ENCODE measurements around the gene IL17RA.
"Not testable (repeated sequence)": the region's sequence is repeated elsewhere in the genome, so short reads cannot be mapped to it uniquely, and the experiment has no call there.

The IL17RA gene

DNA sequence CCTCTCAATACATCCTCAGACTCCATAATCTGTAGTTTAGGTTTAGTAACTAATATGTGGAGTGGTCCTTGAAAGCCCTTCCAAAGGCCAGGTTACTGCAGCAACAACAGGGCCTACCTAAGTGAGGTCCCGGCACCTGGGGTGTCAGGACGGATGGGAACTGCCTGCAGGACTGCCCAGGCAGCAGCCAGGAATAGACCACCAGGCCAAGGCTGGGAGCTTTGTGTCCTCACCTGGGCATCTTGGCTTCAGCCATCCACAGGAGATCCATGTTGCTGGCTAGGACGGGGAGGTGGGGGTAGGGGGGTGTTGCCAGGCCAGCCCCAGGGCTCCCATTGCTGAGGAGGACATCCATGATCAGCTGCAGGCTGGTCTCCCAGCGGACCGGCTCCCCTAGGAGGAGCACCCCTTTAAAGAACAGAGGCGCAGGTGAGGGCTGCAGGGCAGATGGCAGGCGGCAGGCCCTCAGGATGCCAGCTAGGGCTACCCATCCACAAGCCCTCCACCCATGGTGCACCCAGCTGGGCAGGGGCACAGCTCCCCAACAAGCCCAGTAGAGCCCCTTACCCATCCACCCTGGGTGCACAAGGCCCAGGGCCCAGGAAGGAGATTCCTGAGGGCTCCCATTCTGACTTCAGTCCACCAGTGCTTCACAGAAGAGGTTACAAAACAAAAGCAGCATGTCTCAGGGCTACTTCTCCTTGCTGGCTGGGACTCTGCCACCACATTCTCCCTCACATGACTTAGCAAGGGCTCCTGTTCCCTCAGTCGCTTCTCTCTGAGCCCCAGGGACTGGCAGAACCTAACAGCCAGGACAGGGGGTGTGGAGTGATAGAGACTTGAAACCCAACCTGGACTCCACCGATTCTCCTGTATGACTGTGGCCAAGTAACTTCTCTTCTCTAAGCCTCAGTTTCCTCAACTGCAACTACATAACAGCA lies 56.3 kb downstream of the IL17RA start:
- no peak overlapping the region for H3K9ac ChIP-seq (ENCODE audit: low read length in 2 of 2)
- peaks cover 27 to 48% of the 10 kb centered on the region in 2 donors for H3K36me3 ChIP-seq (ENCODE audit: control insufficient read depth in 2 of 2, insufficient read depth in 2 of 2, low read length in 2 of 2)
- H3K4me1 ChIP-seq (ENCODE audit: control insufficient read depth, insufficient read depth, low read length), result no peaks in the 10 kb centered on the region
- no peaks in the 10 kb centered on the region for H3K9me3 ChIP-seq (ENCODE audit: control insufficient read depth in 2 of 2, low read length in 2 of 2)
- H3K27me3 ChIP-seq (ENCODE audit: control insufficient read depth in 1 of 2, insufficient read depth in 2 of 2, low read length in 2 of 2), result no peaks in the 10 kb centered on the region
- no peak overlapping the region for H3K27ac ChIP-seq (ENCODE audit: low read length)
- no peak overlapping the region for H3K4me3 ChIP-seq (ENCODE audit: low read length in 2 of 2)

DNA sequence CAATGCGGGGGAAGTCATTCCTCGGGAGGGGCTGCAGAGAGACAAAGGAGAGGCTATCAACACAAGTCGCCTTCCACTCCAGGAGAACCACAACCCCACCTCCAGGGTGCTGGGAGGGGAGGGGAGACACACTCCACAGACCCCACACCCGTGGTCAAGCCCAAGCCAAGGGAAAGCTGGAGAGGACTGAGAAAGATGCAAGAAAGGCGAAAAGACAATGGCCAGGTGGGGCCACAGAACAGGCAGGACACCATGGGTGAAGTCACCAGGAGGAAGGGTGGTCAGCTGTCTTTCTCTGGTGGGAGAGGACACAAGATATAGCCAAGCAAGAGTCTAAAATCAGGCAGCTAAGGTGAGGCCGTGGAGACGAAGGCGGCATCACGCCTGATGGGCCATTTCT lies 58.3 kb downstream of the IL17RA start:
- Histone ChIP-seq H3K27me3 (ENCODE audit: control insufficient read depth in 1 of 2, insufficient read depth in 2 of 2, low read length in 2 of 2) (no peaks in the 10 kb centered on the region), H3K9me3 (ENCODE audit: control insufficient read depth in 2 of 2, low read length in 2 of 2) (no peaks in the 10 kb centered on the region), H3K4me1 (ENCODE audit: control insufficient read depth, insufficient read depth, low read length) (no peaks in the 10 kb centered on the region), H3K4me3 (ENCODE audit: low read length in 2 of 2) (no peak overlapping the region), H3K9ac (ENCODE audit: low read length in 2 of 2) (no peak overlapping the region), H3K27ac (ENCODE audit: low read length) (no peak overlapping the region), H3K36me3 (ENCODE audit: control insufficient read depth in 2 of 2, insufficient read depth in 2 of 2, low read length in 2 of 2) (peaks cover 29 to 47% of the 10 kb centered on the region in 2 donors)

DNA sequence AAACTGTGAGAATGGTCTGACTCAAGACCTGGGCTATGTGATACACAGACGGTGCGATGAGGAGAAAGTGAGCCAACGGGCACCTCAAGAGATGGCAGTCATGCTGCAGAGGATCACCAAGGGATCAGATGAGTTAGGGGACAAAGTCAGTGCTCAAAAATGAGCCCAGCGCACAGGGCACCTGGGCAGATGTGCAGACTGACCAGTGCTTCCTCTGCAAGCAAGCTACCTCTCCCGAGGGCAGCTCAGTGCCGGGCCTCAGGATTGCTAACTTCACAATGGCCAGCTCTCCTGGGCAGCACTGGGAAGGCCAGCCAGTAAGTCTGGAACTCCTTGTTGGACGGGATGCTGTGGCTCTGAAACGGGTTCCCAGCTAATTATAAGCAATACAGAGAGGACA lies 59.0 kb downstream of the IL17RA start:
- H3K27me3 ChIP-seq (ENCODE audit: control insufficient read depth in 1 of 2, insufficient read depth in 2 of 2, low read length in 2 of 2), result no peaks in the 10 kb centered on the region
- H3K4me3 ChIP-seq (ENCODE audit: low read length in 2 of 2), result no peak overlapping the region
- H3K27ac ChIP-seq (ENCODE audit: low read length), result no peak overlapping the region
- H3K4me1 ChIP-seq (ENCODE audit: control insufficient read depth, insufficient read depth, low read length), result no peaks in the 10 kb centered on the region
- peaks cover 29 to 45% of the 10 kb centered on the region in 2 donors for H3K36me3 ChIP-seq (ENCODE audit: control insufficient read depth in 2 of 2, insufficient read depth in 2 of 2, low read length in 2 of 2)
- no peaks in the 10 kb centered on the region for H3K9me3 ChIP-seq (ENCODE audit: control insufficient read depth in 2 of 2, low read length in 2 of 2)
- no peak overlapping the region for H3K9ac ChIP-seq (ENCODE audit: low read length in 2 of 2)

DNA sequence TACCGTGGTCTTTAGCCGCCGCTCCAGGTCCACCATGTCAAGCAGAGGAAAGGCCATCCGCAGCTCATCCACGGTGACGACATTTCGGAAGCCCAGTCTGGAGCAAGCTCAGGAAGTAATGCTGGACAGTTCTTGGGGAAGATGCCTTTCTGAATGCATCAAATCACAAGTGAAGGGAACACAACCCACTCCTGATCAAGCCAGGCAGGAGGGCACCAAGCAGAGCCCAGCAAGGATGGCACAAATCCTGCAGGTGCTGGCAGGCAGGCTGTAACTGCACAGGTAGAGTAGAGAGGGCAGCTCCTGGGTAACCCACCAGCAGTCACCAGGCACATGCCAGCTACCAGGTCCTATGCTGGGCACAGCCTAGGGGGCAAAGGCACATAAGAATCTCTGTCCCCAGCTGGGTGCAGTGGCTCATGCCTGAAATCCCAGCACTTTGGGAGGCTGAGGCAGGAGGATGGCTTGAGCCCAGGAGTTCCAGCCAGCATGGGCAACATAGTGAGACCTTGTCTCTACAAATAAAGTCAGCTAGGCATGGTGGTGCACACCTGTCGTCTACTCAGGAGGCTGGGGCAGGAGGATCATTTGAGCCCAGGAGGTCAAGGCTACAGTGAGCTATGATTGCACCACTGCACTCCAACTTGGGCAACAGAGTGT lies 60.4 kb downstream of the IL17RA start:
- H3K27me3 ChIP-seq (ENCODE audit: control insufficient read depth in 1 of 2, insufficient read depth in 2 of 2, low read length in 2 of 2), result no peaks in the 10 kb centered on the region
- no peak overlapping the region for H3K27ac ChIP-seq (ENCODE audit: low read length)
- no peak overlapping the region for H3K4me3 ChIP-seq (ENCODE audit: low read length in 2 of 2)
- no peak overlapping the region for H3K9ac ChIP-seq (ENCODE audit: low read length in 2 of 2)
- H3K9me3 ChIP-seq (ENCODE audit: control insufficient read depth in 2 of 2, low read length in 2 of 2), result no peaks in the 10 kb centered on the region
- H3K4me1 ChIP-seq (ENCODE audit: control insufficient read depth, insufficient read depth, low read length), result no peaks in the 10 kb centered on the region
- peaks cover 35 to 48% of the 10 kb centered on the region in 2 donors for H3K36me3 ChIP-seq (ENCODE audit: control insufficient read depth in 2 of 2, insufficient read depth in 2 of 2, low read length in 2 of 2)

DNA sequence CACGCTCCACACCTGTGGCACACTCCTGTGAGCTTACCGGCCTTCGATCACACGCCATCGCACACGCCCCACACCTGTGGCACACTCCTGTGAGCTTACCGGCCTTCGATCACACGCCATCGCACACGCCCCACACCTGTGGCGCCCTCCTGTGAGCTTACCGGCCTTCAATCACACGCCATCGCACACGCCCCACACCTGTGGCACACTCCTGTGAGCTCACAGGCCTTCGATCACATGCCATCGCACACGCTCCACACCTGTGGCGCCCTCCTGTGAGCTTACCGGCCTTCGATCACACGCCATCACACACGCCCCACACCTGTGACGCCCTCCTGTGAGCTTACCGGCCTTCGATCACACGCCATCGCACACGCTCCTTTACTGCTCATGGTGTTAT lies 62.7 kb downstream of the IL17RA start:
- H3K4me3 ChIP-seq (ENCODE audit: low read length in 2 of 2); H3K4me1 ChIP-seq (ENCODE audit: control insufficient read depth, insufficient read depth, low read length); H3K27ac ChIP-seq (ENCODE audit: low read length); H3K9me3 ChIP-seq (ENCODE audit: control insufficient read depth in 2 of 2, low read length in 2 of 2); H3K9ac ChIP-seq (ENCODE audit: low read length in 2 of 2); H3K27me3 ChIP-seq (ENCODE audit: control insufficient read depth in 1 of 2, insufficient read depth in 2 of 2, low read length in 2 of 2): not testable (repeated sequence)
- peaks cover 20 to 37% of the 10 kb centered on the region in 2 donors for H3K36me3 ChIP-seq (ENCODE audit: control insufficient read depth in 2 of 2, insufficient read depth in 2 of 2, low read length in 2 of 2)

DNA sequence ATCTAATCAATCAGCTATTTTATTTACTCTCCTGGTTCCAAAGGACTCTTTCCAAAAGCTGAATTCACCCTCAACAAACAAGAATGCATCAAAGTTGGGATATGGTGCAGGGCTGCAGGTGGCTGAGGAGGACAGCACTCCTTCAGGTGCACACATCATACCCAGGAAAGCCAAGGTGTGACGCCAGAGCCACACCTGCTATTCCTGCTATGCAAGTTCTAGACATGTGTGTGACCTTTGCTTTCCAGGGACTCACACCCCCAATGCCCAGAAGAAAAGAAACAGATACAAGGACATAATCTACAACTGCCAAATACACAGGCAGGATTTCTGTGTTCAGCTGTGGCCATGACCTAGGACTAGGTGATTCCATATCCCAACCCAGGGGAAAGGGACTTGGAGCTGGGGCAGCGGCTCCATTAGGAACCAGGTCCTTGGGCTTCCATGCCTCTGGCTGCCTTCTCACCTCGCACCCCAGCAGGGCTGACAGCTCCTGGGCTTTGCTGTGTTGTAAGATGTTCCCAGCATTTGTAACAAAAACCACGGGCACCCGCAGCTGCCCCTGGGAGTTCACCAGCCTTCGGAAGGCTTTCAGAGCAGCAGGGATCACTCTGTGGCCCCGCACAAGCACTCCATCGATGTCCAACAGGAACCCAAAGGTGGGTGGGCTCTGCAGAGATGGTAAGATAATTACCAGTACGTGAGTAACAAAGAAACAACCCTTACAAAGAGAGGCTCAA lies 64.4 kb downstream of the IL17RA start:
- H3K27ac ChIP-seq (ENCODE audit: low read length), result no peak overlapping the region
- H3K4me3 ChIP-seq (ENCODE audit: low read length in 2 of 2), result no peak overlapping the region
- peaks cover 3% of the 10 kb centered on the region for H3K4me1 ChIP-seq (ENCODE audit: control insufficient read depth, insufficient read depth, low read length)
- no peak overlapping the region for H3K9ac ChIP-seq (ENCODE audit: low read length in 2 of 2)
- H3K9me3 ChIP-seq (ENCODE audit: control insufficient read depth in 2 of 2, low read length in 2 of 2), result no peaks in the 10 kb centered on the region
- H3K36me3 ChIP-seq (ENCODE audit: control insufficient read depth in 2 of 2, insufficient read depth in 2 of 2, low read length in 2 of 2), result peaks cover 16 to 20% of the 10 kb centered on the region in 2 donors
- H3K27me3 ChIP-seq (ENCODE audit: control insufficient read depth in 1 of 2, insufficient read depth in 2 of 2, low read length in 2 of 2), result no peaks in the 10 kb centered on the region

DNA sequence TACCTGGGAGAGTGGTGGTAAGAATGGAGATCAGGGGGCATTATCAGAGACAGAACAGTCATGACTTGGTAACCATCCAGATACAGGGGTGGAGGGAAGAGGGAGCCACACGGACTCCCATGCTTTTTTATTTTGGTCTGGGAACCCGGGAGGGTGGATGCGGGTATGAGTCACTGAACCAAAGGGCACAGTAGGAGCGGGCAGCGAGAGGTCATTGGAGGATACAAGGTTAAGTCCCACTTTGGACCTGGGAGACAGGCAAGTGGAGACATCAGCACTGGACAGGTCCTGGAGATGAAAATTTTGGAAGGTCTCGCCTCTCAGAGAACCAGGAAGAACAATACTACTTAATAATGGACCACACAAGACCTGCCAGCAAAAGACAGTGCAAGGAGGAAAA lies 67.5 kb downstream of the IL17RA start:
- H3K4me1 ChIP-seq (ENCODE audit: control insufficient read depth, insufficient read depth, low read length), result peaks cover 3% of the 10 kb centered on the region
- H3K27me3 ChIP-seq (ENCODE audit: control insufficient read depth in 1 of 2, insufficient read depth in 2 of 2, low read length in 2 of 2), result no peaks in the 10 kb centered on the region
- no peak overlapping the region for H3K9ac ChIP-seq (ENCODE audit: low read length in 2 of 2)
- H3K36me3 ChIP-seq (ENCODE audit: control insufficient read depth in 2 of 2, insufficient read depth in 2 of 2, low read length in 2 of 2), result peaks cover 15% of the 10 kb centered on the region in 2 donors
- no peaks in the 10 kb centered on the region for H3K9me3 ChIP-seq (ENCODE audit: control insufficient read depth in 2 of 2, low read length in 2 of 2)
- H3K4me3 ChIP-seq (ENCODE audit: low read length in 2 of 2), result no peak overlapping the region
- no peak overlapping the region for H3K27ac ChIP-seq (ENCODE audit: low read length)

DNA sequence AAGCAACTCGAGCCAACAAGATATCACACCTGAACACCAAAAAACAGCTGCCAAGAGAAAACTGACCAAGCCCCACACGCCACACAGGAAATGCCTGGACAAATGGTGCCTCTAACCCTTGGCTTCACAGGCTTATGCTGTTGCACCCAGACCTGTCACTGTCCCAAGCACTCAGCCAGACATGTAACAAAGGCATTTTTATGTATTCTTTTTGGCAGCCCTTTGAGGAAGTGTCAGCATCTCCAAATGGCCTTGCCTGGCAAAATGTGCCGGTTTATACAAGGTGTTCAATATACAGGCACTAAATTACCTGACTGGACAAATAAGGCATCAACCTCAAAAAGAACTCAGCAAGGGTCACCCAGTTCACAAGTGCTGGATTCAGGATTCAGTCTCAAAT lies 68.2 kb downstream of the IL17RA start:
- no peak overlapping the region for H3K9ac ChIP-seq (ENCODE audit: low read length in 2 of 2)
- peaks cover 7% of the 10 kb centered on the region for H3K4me1 ChIP-seq (ENCODE audit: control insufficient read depth, insufficient read depth, low read length)
- no peak overlapping the region for H3K27ac ChIP-seq (ENCODE audit: low read length)
- H3K9me3 ChIP-seq (ENCODE audit: control insufficient read depth in 2 of 2, low read length in 2 of 2), result no peaks in the 10 kb centered on the region
- no peaks in the 10 kb centered on the region for H3K27me3 ChIP-seq (ENCODE audit: control insufficient read depth in 1 of 2, insufficient read depth in 2 of 2, low read length in 2 of 2)
- no peak overlapping the region for H3K4me3 ChIP-seq (ENCODE audit: low read length in 2 of 2)
- peaks cover 10 to 14% of the 10 kb centered on the region in 2 donors for H3K36me3 ChIP-seq (ENCODE audit: control insufficient read depth in 2 of 2, insufficient read depth in 2 of 2, low read length in 2 of 2)

DNA sequence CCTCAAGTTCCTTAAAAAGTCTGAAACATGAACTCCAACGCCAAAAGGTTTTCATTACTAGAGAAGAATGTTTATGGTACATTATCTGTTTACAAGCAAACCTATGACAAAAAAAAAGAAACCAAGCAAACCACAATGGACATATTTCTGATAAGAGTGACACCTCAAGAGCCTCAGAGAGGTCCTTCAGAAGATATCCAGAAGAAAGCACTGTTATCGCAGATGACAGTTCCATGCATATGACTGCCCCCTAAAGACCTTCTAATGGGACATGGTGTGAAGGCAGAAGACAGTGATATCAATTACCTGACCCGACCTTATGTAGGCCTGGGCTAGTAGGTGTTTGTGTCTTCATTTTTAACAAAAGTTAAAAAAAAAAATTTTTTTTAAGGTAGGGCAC lies 71.1 kb downstream of the IL17RA start:
- Histone ChIP-seq H3K4me3 (ENCODE audit: low read length in 2 of 2) (no peak overlapping the region), H3K9me3 (ENCODE audit: control insufficient read depth in 2 of 2, low read length in 2 of 2) (no peaks in the 10 kb centered on the region), H3K36me3 (ENCODE audit: control insufficient read depth in 2 of 2, insufficient read depth in 2 of 2, low read length in 2 of 2) (peaks cover 0 to 4% of the 10 kb centered on the region in 2 donors), H3K4me1 (ENCODE audit: control insufficient read depth, insufficient read depth, low read length) (peaks cover 18% of the 10 kb centered on the region), H3K9ac (ENCODE audit: low read length in 2 of 2) (no peak overlapping the region), H3K27ac (ENCODE audit: low read length) (no peak overlapping the region), H3K27me3 (ENCODE audit: control insufficient read depth in 1 of 2, insufficient read depth in 2 of 2, low read length in 2 of 2) (no peaks in the 10 kb centered on the region)

DNA sequence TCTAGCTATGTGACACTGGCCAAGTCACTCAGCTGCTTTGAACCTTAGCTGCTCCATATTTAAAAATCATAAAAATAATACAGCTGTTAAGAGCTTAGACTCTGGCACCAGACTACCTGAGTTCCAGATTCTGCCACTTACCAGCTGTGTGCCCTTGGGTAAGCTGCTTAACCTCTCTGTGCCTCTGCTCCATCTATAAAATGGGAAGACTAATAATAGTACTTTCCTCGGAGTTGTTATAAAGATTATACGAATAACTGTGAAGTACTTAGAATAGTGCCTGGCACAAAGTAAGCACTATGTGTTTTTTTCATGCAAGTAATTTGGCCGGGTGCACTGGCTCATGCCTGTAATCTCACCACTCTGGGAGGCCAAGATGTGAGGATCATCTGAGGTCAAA lies 72.9 kb downstream of the IL17RA start:
- Histone ChIP-seq H3K4me1 (ENCODE audit: control insufficient read depth, insufficient read depth, low read length) (peaks cover 18% of the 10 kb centered on the region), H3K4me3 (ENCODE audit: low read length in 2 of 2) (peak overlapping the region in 1 of 2 donors; percentile 29), H3K9me3 (ENCODE audit: control insufficient read depth in 2 of 2, low read length in 2 of 2) (no peaks in the 10 kb centered on the region), H3K27me3 (ENCODE audit: control insufficient read depth in 1 of 2, insufficient read depth in 2 of 2, low read length in 2 of 2) (no peaks in the 10 kb centered on the region), H3K36me3 (ENCODE audit: control insufficient read depth in 2 of 2, insufficient read depth in 2 of 2, low read length in 2 of 2) (peaks cover 2 to 4% of the 10 kb centered on the region in 2 donors), H3K27ac (ENCODE audit: low read length) (no peak overlapping the region), H3K9ac (ENCODE audit: low read length in 2 of 2) (no peak overlapping the region)
